ENCODE data around the gene CLNK. TPM values are rescaled to one million over a fixed set of nuclear protein-coding genes. Genes with fewer than 3 reads are reported as not detected.

The CLNK gene
- total and polyA plus RNA-seq, 2 of the 8 experiments (the other 6 are each of a cell fraction or from before 2014, with no cell fraction given): not detected

- Histone ChIP-seq H3K27ac (ENCODE audit: low read depth, low read length) (no peak overlapping the region), H3K4me2 (ENCODE audit: insufficient read depth in 1 of 2, low read depth in 2 of 2, low read length in 2 of 2) (no peak overlapping the region), H3K27me3 (replicated peaks in 1 of 4; ENCODE audit: control insufficient read depth in 3 of 4, extremely low read depth in 1 of 4, insufficient read depth in 3 of 4, low read length in 3 of 4) (no peaks in the 10 kb centered on the region), H3K79me1 (ENCODE audit: low read depth, low read length) (no peaks in the 10 kb centered on the region), H2BK120ac (replicated peaks; ENCODE audit: low read depth, low read length) (no peak overlapping the region), H3K79me2 (ENCODE audit: control insufficient read depth in 1 of 2, insufficient read depth in 2 of 2, low read length in 2 of 2) (no peaks in the 10 kb centered on the region), H2BK12ac (ENCODE audit: low read depth, low read length) (no peak overlapping the region), H3K36me3 (ENCODE audit: control insufficient read depth in 2 of 4, insufficient read depth in 4 of 4, low read length in 3 of 4) (no peaks in the 10 kb centered on the region), H4K8ac (ENCODE audit: extremely low read depth, insufficient read depth, low read length) (no peak overlapping the region; the same call in 1 of the 2 replicates), H3K4me3 (ENCODE audit: extremely low read depth in 1 of 4, insufficient read depth in 2 of 4, low read depth in 3 of 4, low read length in 4 of 4) (no peak overlapping the region), H3K9me3 (ENCODE audit: insufficient read depth in 2 of 2, low read depth in 1 of 2, low read length in 1 of 2) (no peaks in the 10 kb centered on the region), H3K14ac (ENCODE audit: insufficient read length) (no peak overlapping the region), H3K23me2 (ENCODE audit: low read depth, low read length) (no peaks in the 10 kb centered on the region), H4K5ac (ENCODE audit: insufficient read length, low read depth, low read length) (no peak overlapping the region), H3K56ac (replicated peaks; ENCODE audit: insufficient read length, low read depth, low read length) (no peak overlapping the region), H3K23ac (ENCODE audit: insufficient read length) (no peak overlapping the region), H3K9ac (replicated peaks in 1 of 4; ENCODE audit: extremely low read depth in 1 of 4, low read depth in 3 of 4, low read length in 3 of 4) (no peak overlapping the region), H3K18ac (ENCODE audit: extremely low read depth, low read length) (no peak overlapping the region), H2BK5ac (ENCODE audit: low read depth, low read length) (no peak overlapping the region), H2AK5ac (ENCODE audit: low read depth, low read length) (no peak overlapping the region), H2AFZ (ENCODE audit: low read length) (no peak overlapping the region), H2BK15ac (ENCODE audit: low read length) (no peak overlapping the region), H2BK20ac (ENCODE audit: low read length) (no peak overlapping the region), H3K4ac (replicated peaks; ENCODE audit: insufficient read length, low read depth, low read length) (no peak overlapping the region), H4K20me1 (replicated peaks in 1 of 2; ENCODE audit: control insufficient read depth in 1 of 2, insufficient read depth in 2 of 2, low read length in 2 of 2) (no peaks in the 10 kb centered on the region), H4K91ac (replicated peaks; ENCODE audit: insufficient read length, low read length) (no peak overlapping the region), H3K4me1 (replicated peaks in 1 of 4; ENCODE audit: control insufficient read depth in 3 of 4, insufficient read depth in 4 of 4, low read length in 3 of 4) (0 out of 7 replicates have a peak, but pooled peaks cover 0 to 3% (median 0%) of the 10 kb centered on the region in 4 experiments)
- POLR2A ChIA-PET (ENCODE audit: partially characterized antibody): no interaction called here
- FAIRE-seq: no peak
- TF ChIP-seq RXRA (IDR thresholded peaks at IDR 0.05; ENCODE audit: insufficient read depth, low read depth, low read length) (no peak), SRF (IDR thresholded peaks at IDR 0.05; ENCODE audit: low read depth, low read length) (no peak), BRCA1 (IDR thresholded peaks at IDR 0.05; ENCODE audit: low read depth, low read length) (no peak), TAF1 (IDR thresholded peaks at IDR 0.05; ENCODE audit: low read depth, low read length) (no peak), YY1 (IDR thresholded peaks at IDR 0.05; ENCODE audit: low read depth, low read length) (no peak), EGR1 (IDR thresholded peaks at IDR 0.05; ENCODE audit: borderline replicate concordance, low read depth, low read length) (no peak), KDM4A (IDR thresholded peaks at IDR 0.05; ENCODE audit: low read depth, low read length, severe bottlenecking) (no peak), CTBP2 (IDR thresholded peaks at IDR 0.05; ENCODE audit: borderline replicate concordance, insufficient read depth, insufficient read length, low read length) (no peak), SUZ12 (IDR thresholded peaks at IDR 0.05; ENCODE audit: low read length) (no peak), NRF1 (IDR thresholded peaks at IDR 0.05; ENCODE audit: low read depth, low read length) (no peak), JUN (IDR thresholded peaks at IDR 0.05; ENCODE audit: low read depth, low read length) (no peak), BACH1 (IDR thresholded peaks at IDR 0.05; ENCODE audit: low read length) (no peak), ATF2 (IDR thresholded peaks at IDR 0.05; ENCODE audit: low read length) (no peak)
- CTCF ChIA-PET (ENCODE audit: partially characterized antibody): interaction anchor here (0.8 to 3.6 kb wide), 3 partner anchors 17 to 145 kb away, joined by 3 to 11 read pairs (median 9); no protein-coding TSS in a partner anchor
- no peak for DNase-seq (ENCODE audit: low read depth in 1 of 2, low spot score in 2 of 2)
- 86% methylated on average over 3 of the region's 3 CpGs; no CpG with 5 or more reads in 1 of the 2 experiments for WGBS, 2 experiments (ENCODE audit: extremely low coverage in 1 of 2, insufficient coverage in 1 of 2, insufficient read length in 1 of 2, insufficient replicate concordance in 2 of 2, low coverage in 1 of 2, low lambda C conversion rate in 2 of 2, missing lambda C conversion rate in 1 of 2)
Measured at GRCh38 chr4:10509733-10510132, 174.8 kb downstream of the CLNK start.
